ENCODE results near the gene SPATA17.

GRCh38 chr1:217888328-217888727 is 257.2 kb downstream of the SPATA17 start:
- TF ChIP-seq CTCF (IDR thresholded peaks at IDR 0.05) (no peak), POLR2A (IDR thresholded peaks at IDR 0.05) (no peak)

All from heart left ventricle (tissue), 13 donors.